Neural crest cell (in vitro differentiated cells): ENCODE results near the gene CFAP97. TPM values are rescaled to one million over a fixed set of nuclear protein-coding genes. Genes with fewer than 3 reads are reported as not detected.

ENCODE experiments used
- DNase-seq: peaks from one replicate; pipeline ENCODE4 v3.0.0; 2021; ENCODE audit warnings: low read depth, mixed read lengths, low spot score
- H3K27ac Mint-ChIP-seq: one replicate; pipeline ENCODE4 v1.8.0; 2021; ENCODE audit warnings: mild to moderate bottlenecking, mixed read lengths; ENCODE audit not compliant: unreplicated experiment
- H3K27me3 Mint-ChIP-seq: 2 replicates; pipeline ENCODE4 v1.8.0; 2021; ENCODE audit warnings: low read depth, mild to moderate bottlenecking, mixed read lengths
- H3K36me3 Mint-ChIP-seq: 2 replicates; pipeline ENCODE4 v1.8.0; 2021; ENCODE audit warnings: low read depth, mild to moderate bottlenecking, mixed read lengths
- H3K4me1 Mint-ChIP-seq: 2 replicates; pipeline ENCODE4 v1.8.0; 2021; ENCODE audit warnings: mixed read lengths
- H3K4me3 Mint-ChIP-seq: one replicate; pipeline ENCODE4 v1.8.0; 2021; ENCODE audit warnings: mild to moderate bottlenecking, mixed read lengths
- H3K9me3 Mint-ChIP-seq: 2 replicates; pipeline ENCODE4 v1.8.0; 2021; ENCODE audit warnings: mixed read lengths
- CTCF ChIP-seq: fragments of 200-600 bp; sonication (generic); conservative IDR thresholded peaks from 2 replicates; pipeline ENCODE4 v1.5.0; 2021; ENCODE audit warnings: antibody characterized with exemption, mild to moderate bottlenecking
- total RNA-seq: library from RNA; stranded (reverse); gene quantifications from 2 replicates; pipeline ENCODE4 v1.2.1, GENCODE V29; 2021

The CFAP97 gene
- total RNA-seq, 1 donor from 2014 or later = 34.6 TPM

GRCh38 chr4:185227713-185228278 is 24.0 kb upstream of the CFAP97 start:
- no peak for DNase-seq
- no peaks in the 10 kb centered on the region for H3K36me3 Mint-ChIP-seq
- no peak for TF ChIP-seq CTCF
- H3K9me3 Mint-ChIP-seq = no peaks in the 10 kb centered on the region
- H3K27me3 Mint-ChIP-seq = no peaks in the 10 kb centered on the region
- H3K4me1 Mint-ChIP-seq = no peaks in the 10 kb centered on the region
- H3K27ac Mint-ChIP-seq = no peak overlapping the region
- H3K4me3 Mint-ChIP-seq = no peak overlapping the region

- TF ChIP-seq CTCF = peak; percentile 24
- no peaks in the 10 kb centered on the region for H3K9me3 Mint-ChIP-seq
- no peaks in the 10 kb centered on the region for H3K4me1 Mint-ChIP-seq
- H3K27ac Mint-ChIP-seq = no peak overlapping the region
- H3K4me3 Mint-ChIP-seq = no peak overlapping the region
- no peak for DNase-seq
- H3K36me3 Mint-ChIP-seq = no peaks in the 10 kb centered on the region
- H3K27me3 Mint-ChIP-seq = no peaks in the 10 kb centered on the region
These were observed 23.3 kb upstream of the CFAP97 start for GRCh38 chr4:185227131-185227551.

GRCh38 chr4:185225940-185226339 is 22.1 kb upstream of the CFAP97 start:
- Mint-ChIP-seq H3K4me1 (peaks cover 4% of the 10 kb centered on the region), H3K27ac (no peak overlapping the region), H3K36me3 (no peaks in the 10 kb centered on the region), H3K27me3 (no peaks in the 10 kb centered on the region), H3K9me3 (peaks cover 5% of the 10 kb centered on the region), H3K4me3 (no peak overlapping the region)
- DNase-seq = no peak
- TF ChIP-seq CTCF = no peak

GRCh38 chr4:185224597-185224996 is 20.8 kb upstream of the CFAP97 start:
- peaks cover 4% of the 10 kb centered on the region for H3K4me1 Mint-ChIP-seq
- TF ChIP-seq CTCF = no peak
- no peak for DNase-seq
- H3K27ac Mint-ChIP-seq = no peak overlapping the region
- peaks cover 5% of the 10 kb centered on the region for H3K9me3 Mint-ChIP-seq
- H3K36me3 Mint-ChIP-seq = no peaks in the 10 kb centered on the region
- no peak overlapping the region for H3K4me3 Mint-ChIP-seq
- H3K27me3 Mint-ChIP-seq = no peaks in the 10 kb centered on the region

- Mint-ChIP-seq H3K4me3 (no peak overlapping the region), H3K27me3 (no peaks in the 10 kb centered on the region), H3K36me3 (no peaks in the 10 kb centered on the region), H3K27ac (no peak overlapping the region), H3K4me1 (peaks cover 4% of the 10 kb centered on the region), H3K9me3 (peaks cover 5% of the 10 kb centered on the region)
- no peak for TF ChIP-seq CTCF
- DNase-seq = no peak
These were observed 18.8 kb upstream of the CFAP97 start for GRCh38 chr4:185222598-185222997.
